ENCODE measurements around the gene ARHGAP24. TPM values are rescaled to one million over a fixed set of nuclear protein-coding genes. Genes with fewer than 3 reads are reported as not detected.

The ARHGAP24 gene
- total and polyA plus RNA-seq, 2 donors (not counting 1 experiment from before 2014, with no cell fraction given): 48.4 to 141 TPM

- H3K9ac ChIP-seq (ENCODE audit: low read length): no peak overlapping the region
- no peak for DNase-seq
- Mint-ChIP-seq H3K27ac (peak overlapping the region; percentile 10), H3K4me3 (no peak overlapping the region), H3K4me1 (peaks cover 7% of the 10 kb centered on the region), H3K27me3 (no peaks in the 10 kb centered on the region), H3K9me3 (ENCODE audit: insufficient read depth) (peaks cover 3% of the 10 kb centered on the region)
- H3K4me1 ChIP-seq (ENCODE audit: control insufficient read depth in 2 of 2, insufficient read depth in 2 of 2, low read length in 2 of 2): no peaks in the 10 kb centered on the region
- ChIA-PET POLR2A (no interaction called here), CTCF (interaction anchor here (1.2 to 1.4 kb wide), 2 partner anchors 11 to 167 kb away, joined by 4 to 5 read pairs; no protein-coding TSS in a partner anchor)
- ATAC-seq (ENCODE audit: low read depth): no peak
- WGBS (ENCODE audit: insufficient coverage): 100% methylated on average over 3 of the region's 5 CpGs
- H3K9me3 ChIP-seq (ENCODE audit: control extremely low read depth in 1 of 3, control insufficient read depth in 2 of 3, insufficient read depth in 1 of 3, low read length in 2 of 3): peaks cover 0 to 6% (median 5%) of the 10 kb centered on the region in 3 donors
- H3K27ac ChIP-seq (ENCODE audit: low read length in 2 of 2): no peak overlapping the region
- intact Hi-C loops (cut with micrococcal nuclease): no loop called here
- no peak overlapping the region for H3K4me2 ChIP-seq (replicated peaks; ENCODE audit: low read depth, low read length, poor library complexity, severe bottlenecking)
- no peak overlapping the region for H3K4me3 ChIP-seq (ENCODE audit: control extremely low read depth in 1 of 5, extremely low read depth in 1 of 5, insufficient read depth in 1 of 5, low read depth in 2 of 5, low read length in 4 of 5)
- H3K27me3 ChIP-seq (replicated peaks in 1 of 4; ENCODE audit: control extremely low read depth in 1 of 4, control insufficient read depth in 3 of 4, insufficient read depth in 4 of 4, low read length in 3 of 4): no peaks in the 10 kb centered on the region
- TF ChIP-seq, protein P1, sequence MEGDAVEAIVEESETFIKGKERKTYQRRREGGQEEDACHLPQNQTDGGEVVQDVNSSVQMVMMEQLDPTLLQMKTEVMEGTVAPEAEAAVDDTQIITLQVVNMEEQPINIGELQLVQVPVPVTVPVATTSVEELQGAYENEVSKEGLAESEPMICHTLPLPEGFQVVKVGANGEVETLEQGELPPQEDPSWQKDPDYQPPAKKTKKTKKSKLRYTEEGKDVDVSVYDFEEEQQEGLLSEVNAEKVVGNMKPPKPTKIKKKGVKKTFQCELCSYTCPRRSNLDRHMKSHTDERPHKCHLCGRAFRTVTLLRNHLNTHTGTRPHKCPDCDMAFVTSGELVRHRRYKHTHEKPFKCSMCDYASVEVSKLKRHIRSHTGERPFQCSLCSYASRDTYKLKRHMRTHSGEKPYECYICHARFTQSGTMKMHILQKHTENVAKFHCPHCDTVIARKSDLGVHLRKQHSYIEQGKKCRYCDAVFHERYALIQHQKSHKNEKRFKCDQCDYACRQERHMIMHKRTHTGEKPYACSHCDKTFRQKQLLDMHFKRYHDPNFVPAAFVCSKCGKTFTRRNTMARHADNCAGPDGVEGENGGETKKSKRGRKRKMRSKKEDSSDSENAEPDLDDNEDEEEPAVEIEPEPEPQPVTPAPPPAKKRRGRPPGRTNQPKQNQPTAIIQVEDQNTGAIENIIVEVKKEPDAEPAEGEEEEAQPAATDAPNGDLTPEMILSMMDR (IDR thresholded peaks at IDR 0.05): no peak
- TF ChIP-seq EZH2 (IDR thresholded peaks at IDR 0.05; ENCODE audit: borderline replicate concordance, insufficient read depth, low read depth, low read length, poor library complexity, severe bottlenecking): no peak
- peaks cover 23% of the 10 kb centered on the region for H3K79me2 ChIP-seq (ENCODE audit: control insufficient read depth, insufficient read depth, low read length)
- no peaks in the 10 kb centered on the region for H4K20me1 ChIP-seq (ENCODE audit: control insufficient read depth, insufficient read depth, low read length, poor library complexity, severe bottlenecking)
- no peak overlapping the region for H2AFZ ChIP-seq (ENCODE audit: insufficient read depth, low read depth, low read length, poor library complexity, severe bottlenecking)
- H3K36me3 ChIP-seq (replicated peaks in 1 of 2; ENCODE audit: control extremely low read depth in 1 of 2, control insufficient read depth in 1 of 2, extremely low read depth in 1 of 2, insufficient read depth in 2 of 2, low read length in 1 of 2): peaks cover 3 to 22% of the 10 kb centered on the region in 2 experiments
Observed at GRCh38 chr4:85580489-85580888, 105.5 kb downstream of the ARHGAP24 start.

- no peak overlapping the region for H3K9ac ChIP-seq (ENCODE audit: low read length)
- H3K27me3 Mint-ChIP-seq: no peaks in the 10 kb centered on the region
- H4K20me1 ChIP-seq (ENCODE audit: control insufficient read depth, insufficient read depth, low read length, poor library complexity, severe bottlenecking): no peaks in the 10 kb centered on the region
- no peak for ATAC-seq (ENCODE audit: low read depth)
- H3K27me3 ChIP-seq (replicated peaks in 1 of 4; ENCODE audit: control extremely low read depth in 1 of 4, control insufficient read depth in 3 of 4, insufficient read depth in 4 of 4, low read length in 3 of 4): no peaks in the 10 kb centered on the region
- peak overlapping the region in 1 of 2 donors; percentile 30 for H3K27ac ChIP-seq (ENCODE audit: low read length in 2 of 2)
- H3K4me3 Mint-ChIP-seq: no peak overlapping the region
- intact Hi-C loops (cut with micrococcal nuclease): no loop called here
- peaks cover 8 to 12% of the 10 kb centered on the region in 2 experiments for H3K36me3 ChIP-seq (replicated peaks in 1 of 2; ENCODE audit: control extremely low read depth in 1 of 2, control insufficient read depth in 1 of 2, extremely low read depth in 1 of 2, insufficient read depth in 2 of 2, low read length in 1 of 2)
- ChIA-PET POLR2A (no interaction called here), CTCF (no interaction called here)
- DNase-seq: no peak
- H2AFZ ChIP-seq (ENCODE audit: insufficient read depth, low read depth, low read length, poor library complexity, severe bottlenecking): no peak overlapping the region
- peaks cover 20% of the 10 kb centered on the region for H3K79me2 ChIP-seq (ENCODE audit: control insufficient read depth, insufficient read depth, low read length)
- H3K9me3 ChIP-seq (ENCODE audit: control extremely low read depth in 1 of 3, control insufficient read depth in 2 of 3, insufficient read depth in 1 of 3, low read length in 2 of 3): peaks cover 0 to 5% (median 0%) of the 10 kb centered on the region in 3 donors
- H3K27ac Mint-ChIP-seq: peak overlapping the region; percentile 62
- peaks cover 8 to 11% of the 10 kb centered on the region in 2 donors for H3K4me1 ChIP-seq (ENCODE audit: control insufficient read depth in 2 of 2, insufficient read depth in 2 of 2, low read length in 2 of 2)
- no peak overlapping the region for H3K4me2 ChIP-seq (replicated peaks; ENCODE audit: low read depth, low read length, poor library complexity, severe bottlenecking)
- peaks cover 3% of the 10 kb centered on the region for H3K9me3 Mint-ChIP-seq (ENCODE audit: insufficient read depth)
- TF ChIP-seq EZH2 (IDR thresholded peaks at IDR 0.05; ENCODE audit: borderline replicate concordance, insufficient read depth, low read depth, low read length, poor library complexity, severe bottlenecking): no peak
- TF ChIP-seq, protein P1 (IDR thresholded peaks at IDR 0.05): no peak
- H3K4me3 ChIP-seq (ENCODE audit: control extremely low read depth in 1 of 5, extremely low read depth in 1 of 5, insufficient read depth in 1 of 5, low read depth in 2 of 5, low read length in 4 of 5): no peak overlapping the region
- H3K4me1 Mint-ChIP-seq: peaks cover 8% of the 10 kb centered on the region
- WGBS (ENCODE audit: insufficient coverage): no CpG with 5 or more reads among the region's 1 CpG
Observed at GRCh38 chr4:85587952-85588351, 113.0 kb downstream of the ARHGAP24 start.
